ENCODE data around the gene SLTM.
"Not testable (repeated sequence)": the region's sequence is repeated elsewhere in the genome, so short reads cannot be mapped to it uniquely, and the experiment has no call there.

SLTM gene

GRCh38 chr15:58926823-58927222, 6.7 kb downstream of the SLTM start:
- no peak for DNase-seq (ENCODE audit: low spot score)

GRCh38 chr15:58924327-58924726, 9.2 kb downstream of the SLTM start:
- DNase-seq (ENCODE audit: low spot score) = no peak

- DNase-seq (ENCODE audit: low spot score) = no peak
Observed at GRCh38 chr15:58923696-58924300, 9.7 kb downstream of the SLTM start.

GRCh38 chr15:58923284-58923683, 10.2 kb downstream of the SLTM start:
- DNase-seq (ENCODE audit: low spot score) = no peak

GRCh38 chr15:58921267-58921790, 12.2 kb downstream of the SLTM start:
- DNase-seq (ENCODE audit: low spot score) = no peak

- not testable (repeated sequence) for DNase-seq (ENCODE audit: low spot score)
Observed at GRCh38 chr15:58920447-58920846, 13.0 kb downstream of the SLTM start.

- no peak for DNase-seq (ENCODE audit: low spot score)
Observed at GRCh38 chr15:58919232-58919631, 14.2 kb downstream of the SLTM start.

- no peak for DNase-seq (ENCODE audit: low spot score)
Observed at GRCh38 chr15:58918239-58918638, 15.2 kb downstream of the SLTM start.

- DNase-seq (ENCODE audit: low spot score) = not testable (repeated sequence)
Observed at GRCh38 chr15:58917613-58918129, 15.8 kb downstream of the SLTM start.

- DNase-seq (ENCODE audit: low spot score) = no peak
Observed at GRCh38 chr15:58916962-58917361, 16.5 kb downstream of the SLTM start.

GRCh38 chr15:58910456-58910855, 23.0 kb downstream of the SLTM start:
- DNase-seq (ENCODE audit: low spot score) = no peak

GRCh38 chr15:58909616-58910015, 23.9 kb downstream of the SLTM start:
- no peak for DNase-seq (ENCODE audit: low spot score)

GRCh38 chr15:58908550-58909309, 24.7 kb downstream of the SLTM start:
- DNase-seq (ENCODE audit: low spot score) = no peak

- no peak for DNase-seq (ENCODE audit: low spot score)
Observed at GRCh38 chr15:58900631-58901030, 32.8 kb downstream of the SLTM start.

GRCh38 chr15:58898150-58898680, 35.3 kb downstream of the SLTM start:
- no peak for DNase-seq (ENCODE audit: low spot score)

GRCh38 chr15:58889363-58889762, 44.1 kb downstream of the SLTM start:
- no peak for DNase-seq (ENCODE audit: low spot score)

- DNase-seq (ENCODE audit: low spot score) = no peak
Observed at GRCh38 chr15:58886921-58887320, 46.6 kb downstream of the SLTM start.

GRCh38 chr15:58883926-58884325, 49.6 kb downstream of the SLTM start:
- not testable (repeated sequence) for DNase-seq (ENCODE audit: low spot score)

GRCh38 chr15:58882243-58882642, 51.2 kb downstream of the SLTM start:
- DNase-seq (ENCODE audit: low spot score) = no peak

GRCh38 chr15:58880320-58880719, 53.2 kb downstream of the SLTM start:
- DNase-seq (ENCODE audit: low spot score) = no peak

GRCh38 chr15:58877999-58878825, 55.3 kb downstream of the SLTM start:
- no peak for DNase-seq (ENCODE audit: low spot score)

All from COLO829 (cell line).